Measurements from ENCODE around the gene YWHAG. TPM values are rescaled to one million over a fixed set of nuclear protein-coding genes. Genes with fewer than 3 reads are reported as not detected.

Gene YWHAG
- 10 to 100 TPM; 43.1 to 46.7 TPM for total RNA-seq
- 10 to 100 TPM; 11.6 to 43.9 TPM for polyA plus RNA-seq

DNA sequence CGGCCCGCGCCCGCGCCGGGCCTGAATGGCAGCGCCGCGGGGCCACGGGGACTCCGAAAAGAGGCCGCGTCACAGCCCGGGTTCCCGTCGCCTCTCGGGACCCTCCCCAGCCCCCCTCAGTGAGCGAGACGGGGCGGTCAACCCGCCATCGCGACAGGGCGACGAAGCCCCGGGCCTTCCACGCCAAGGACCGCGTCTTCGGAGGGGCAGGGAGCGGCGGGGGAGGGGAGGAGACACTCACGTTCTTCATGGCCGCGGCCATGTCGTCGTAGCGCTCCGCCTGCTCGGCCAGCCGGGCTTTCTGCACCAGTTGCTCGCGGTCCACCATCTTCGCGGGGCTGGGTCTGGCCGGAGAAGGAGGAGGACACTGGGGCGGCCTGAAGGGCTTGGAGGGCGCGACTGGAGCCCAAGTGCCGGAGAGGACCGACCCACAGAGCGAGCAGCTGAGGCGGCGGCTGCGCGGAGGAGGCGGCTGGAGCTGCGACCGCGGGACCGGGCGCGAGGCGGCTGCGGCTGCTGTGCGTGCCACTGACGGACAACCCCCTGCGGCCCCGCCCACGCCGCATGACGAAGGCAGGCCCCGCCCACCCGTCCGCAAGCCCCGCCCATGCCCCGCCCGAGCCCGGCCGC lies at the start of gene YWHAG:
Gene YWHAG, minus strand, starts transcription at position 511 of the 630 bp plus-strand sequence. Its CDS starts 183 bp downstream, at position 328.
- TF ChIP-seq NR2F2 (IDR thresholded peaks at IDR 0.05) = no peak
- no peak for TF ChIP-seq ZBTB33 (IDR thresholded peaks at IDR 0.05)
- TF ChIP-seq, protein P1, sequence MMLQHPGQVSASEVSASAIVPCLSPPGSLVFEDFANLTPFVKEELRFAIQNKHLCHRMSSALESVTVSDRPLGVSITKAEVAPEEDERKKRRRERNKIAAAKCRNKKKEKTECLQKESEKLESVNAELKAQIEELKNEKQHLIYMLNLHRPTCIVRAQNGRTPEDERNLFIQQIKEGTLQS (IDR thresholded peaks at IDR 0.05) = no peak
- TF ChIP-seq RAD21 (IDR thresholded peaks at IDR 0.05) = peak in 1 of 2 donors; percentile 17
- peak; percentile 88 for TF ChIP-seq YY1 (IDR thresholded peaks at IDR 0.05)
- peak in 1 of 2 donors; percentile 7 for TF ChIP-seq EGR1 (IDR thresholded peaks at IDR 0.05; ENCODE audit: low read depth in 2 of 2)
- TF ChIP-seq FOXA2 (IDR thresholded peaks at IDR 0.05) = no peak
- TF ChIP-seq HNF4G (IDR thresholded peaks at IDR 0.05) = no peak
- TF ChIP-seq GABPA (IDR thresholded peaks at IDR 0.05 in 1 of 2, conservative IDR thresholded peaks at IDR 0.05 in 1 of 2) = no peak
- no peak for TF ChIP-seq FOXA1 (IDR thresholded peaks at IDR 0.05)
- TF ChIP-seq MAX (IDR thresholded peaks at IDR 0.05) = no peak
- TF ChIP-seq CTCF (IDR thresholded peaks at IDR 0.05; ENCODE audit: low read depth, low read length, missing input control) = no peak
- TF ChIP-seq RXRA (IDR thresholded peaks at IDR 0.05) = no peak
- no peak for TF ChIP-seq JUND (IDR thresholded peaks at IDR 0.05)
- no peak for TF ChIP-seq SP1 (IDR thresholded peaks at IDR 0.05)
- no peak for TF ChIP-seq TAF1 (conservative IDR thresholded peaks at IDR 0.05)
- TF ChIP-seq, protein P2, sequence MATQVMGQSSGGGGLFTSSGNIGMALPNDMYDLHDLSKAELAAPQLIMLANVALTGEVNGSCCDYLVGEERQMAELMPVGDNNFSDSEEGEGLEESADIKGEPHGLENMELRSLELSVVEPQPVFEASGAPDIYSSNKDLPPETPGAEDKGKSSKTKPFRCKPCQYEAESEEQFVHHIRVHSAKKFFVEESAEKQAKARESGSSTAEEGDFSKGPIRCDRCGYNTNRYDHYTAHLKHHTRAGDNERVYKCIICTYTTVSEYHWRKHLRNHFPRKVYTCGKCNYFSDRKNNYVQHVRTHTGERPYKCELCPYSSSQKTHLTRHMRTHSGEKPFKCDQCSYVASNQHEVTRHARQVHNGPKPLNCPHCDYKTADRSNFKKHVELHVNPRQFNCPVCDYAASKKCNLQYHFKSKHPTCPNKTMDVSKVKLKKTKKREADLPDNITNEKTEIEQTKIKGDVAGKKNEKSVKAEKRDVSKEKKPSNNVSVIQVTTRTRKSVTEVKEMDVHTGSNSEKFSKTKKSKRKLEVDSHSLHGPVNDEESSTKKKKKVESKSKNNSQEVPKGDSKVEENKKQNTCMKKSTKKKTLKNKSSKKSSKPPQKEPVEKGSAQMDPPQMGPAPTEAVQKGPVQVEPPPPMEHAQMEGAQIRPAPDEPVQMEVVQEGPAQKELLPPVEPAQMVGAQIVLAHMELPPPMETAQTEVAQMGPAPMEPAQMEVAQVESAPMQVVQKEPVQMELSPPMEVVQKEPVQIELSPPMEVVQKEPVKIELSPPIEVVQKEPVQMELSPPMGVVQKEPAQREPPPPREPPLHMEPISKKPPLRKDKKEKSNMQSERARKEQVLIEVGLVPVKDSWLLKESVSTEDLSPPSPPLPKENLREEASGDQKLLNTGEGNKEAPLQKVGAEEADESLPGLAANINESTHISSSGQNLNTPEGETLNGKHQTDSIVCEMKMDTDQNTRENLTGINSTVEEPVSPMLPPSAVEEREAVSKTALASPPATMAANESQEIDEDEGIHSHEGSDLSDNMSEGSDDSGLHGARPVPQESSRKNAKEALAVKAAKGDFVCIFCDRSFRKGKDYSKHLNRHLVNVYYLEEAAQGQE (IDR thresholded peaks at IDR 0.05) = peak; percentile 47
- no peak for TF ChIP-seq HNF4A (conservative IDR thresholded peaks at IDR 0.05)
- H3K9ac ChIP-seq (ENCODE audit: low read depth in 1 of 2, low read length in 2 of 2) = peak within 1 kb of the TSS; percentile 94 to 97
- peaks cover 0 to 3% (median 1%) of the 10 kb centered on the region in 4 donors for H3K36me3 ChIP-seq (ENCODE audit: control insufficient read depth in 4 of 4, insufficient read depth in 3 of 4, low read depth in 1 of 4, low read length in 3 of 4)
- H3K4me1 ChIP-seq (ENCODE audit: control insufficient read depth in 4 of 4, insufficient read depth in 4 of 4, low read length in 3 of 4) = peaks cover 0 to 17% (median 14%) of the 10 kb centered on the region in 4 donors
- no peaks in the 10 kb centered on the region for H3K27me3 ChIP-seq (ENCODE audit: control insufficient read depth in 4 of 4, insufficient read depth in 4 of 4, low read length in 3 of 4)
- peak; percentile 98 for DNase-seq (ENCODE audit: low spot score)
- peak within 1 kb of the TSS; percentile 97 to 99 for H3K27ac ChIP-seq (ENCODE audit: low read depth in 1 of 2, low read length in 2 of 2)
- WGBS = under 1% methylated on average over 80 of the region's 80 CpGs
- peak within 1 kb of the TSS; percentile 82 to 92 (median 86) for H3K4me3 ChIP-seq (ENCODE audit: low read depth in 1 of 3, low read length in 3 of 3)
- H3K9me3 ChIP-seq (ENCODE audit: control insufficient read depth in 4 of 4, low read length in 3 of 4) = no peaks in the 10 kb centered on the region
